IPS DF 6.9 (cell line): ENCODE data around the gene RGS9BP.

Experiments
- DNase-seq: peaks from one replicate; pipeline ENCODE4 v3.0.0-alpha.2; 2013; ENCODE audit warnings: low read depth, low spot score
- H3K27ac ChIP-seq: one replicate; pipeline ENCODE4 v1.5.1; 2013; ENCODE audit warnings: low read length, control low read depth
- H3K27me3 ChIP-seq: 2 replicates; pipeline ENCODE4 v1.6.1; 2013; ENCODE audit warnings: mild to moderate bottlenecking, low read length; ENCODE audit not compliant: control insufficient read depth, insufficient read depth
- H3K36me3 ChIP-seq: 2 replicates; pipeline ENCODE4 v1.6.1; 2013; ENCODE audit warnings: low read length; ENCODE audit not compliant: control insufficient read depth, insufficient read depth
- H3K4me1 ChIP-seq: 2 replicates; pipeline ENCODE4 v1.6.1; 2013; ENCODE audit warnings: low read length; ENCODE audit not compliant: control insufficient read depth, insufficient read depth
- H3K4me3 ChIP-seq: 2 replicates; pipeline ENCODE4 v1.5.1; 2013; ENCODE audit warnings: mild to moderate bottlenecking, low read length
- H3K9me3 ChIP-seq: 2 replicates; pipeline ENCODE4 v1.6.1; 2013; ENCODE audit warnings: low read length, inconsistent platforms; ENCODE audit not compliant: control insufficient read depth, insufficient read depth
- WGBS: extraction: QIAGEN DNeasy Blood & Tissue Kit; methylation state at CpG from one replicate; pipeline ENCODE4 v1.1.7; 2013; ENCODE audit warnings: mixed read lengths, missing lambda C conversion rate; ENCODE audit not compliant: insufficient read length, insufficient coverage; 5-methylcytosine and 5-hydroxymethylcytosine counted together

The RGS9BP gene

GRCh38 chr19:32669310-32669709 lies 6.3 kb upstream of the RGS9BP start:
- no peak for DNase-seq
- H3K36me3 ChIP-seq: peaks cover 3% of the 10 kb centered on the region; the same call in 1 of the 2 replicates
- no peaks in the 10 kb centered on the region for H3K27me3 ChIP-seq
- no peak overlapping the region for H3K27ac ChIP-seq
- WGBS: no CpG with 5 or more reads among the region's 3 CpGs
- no peaks in the 10 kb centered on the region for H3K9me3 ChIP-seq
- no peak overlapping the region for H3K4me3 ChIP-seq
- H3K4me1 ChIP-seq: peaks cover 5% of the 10 kb centered on the region; the same call in 1 of the 2 replicates

GRCh38 chr19:32671883-32672593 lies 3.6 kb upstream of the RGS9BP start:
- no peak overlapping the region for H3K4me3 ChIP-seq
- DNase-seq: no peak
- H3K36me3 ChIP-seq: peaks cover under 1% of the 10 kb centered on the region; the same call in 1 of the 2 replicates
- WGBS: no CpG with 5 or more reads among the region's 14 CpGs
- H3K27ac ChIP-seq: no peak overlapping the region
- H3K4me1 ChIP-seq: peaks cover 5% of the 10 kb centered on the region; the same call in 1 of the 2 replicates
- H3K27me3 ChIP-seq: peaks cover 12% of the 10 kb centered on the region
- no peaks in the 10 kb centered on the region for H3K9me3 ChIP-seq

- Histone ChIP-seq H3K27me3 (peaks cover 19% of the 10 kb centered on the region), H3K4me3 (no peak overlapping the region), H3K9me3 (no peaks in the 10 kb centered on the region), H3K36me3 (no peaks in the 10 kb centered on the region; the same call in 1 of the 2 replicates), H3K27ac (no peak overlapping the region), H3K4me1 (peaks cover 5% of the 10 kb centered on the region; the same call in 1 of the 2 replicates)
- WGBS: no CpG with 5 or more reads among the region's 3 CpGs
- DNase-seq: no peak
Observed at GRCh38 chr19:32672841-32673240, 2.8 kb upstream of the RGS9BP start.

GRCh38 chr19:32673573-32673972 lies 2.1 kb upstream of the RGS9BP start:
- no peak for DNase-seq
- Histone ChIP-seq H3K27me3 (peaks cover 19% of the 10 kb centered on the region), H3K4me3 (no peak overlapping the region), H3K4me1 (peaks cover 5% of the 10 kb centered on the region; the same call in 1 of the 2 replicates), H3K9me3 (no peaks in the 10 kb centered on the region), H3K27ac (no peak overlapping the region), H3K36me3 (no peaks in the 10 kb centered on the region; the same call in 1 of the 2 replicates)
- WGBS: no CpG with 5 or more reads among the region's 10 CpGs

GRCh38 chr19:32674153-32674930 lies 1.3 kb upstream of the RGS9BP start:
- Histone ChIP-seq H3K36me3 (no peaks in the 10 kb centered on the region; the same call in 1 of the 2 replicates), H3K27ac (no peak overlapping the region), H3K4me1 (peaks cover 5% of the 10 kb centered on the region; the same call in 1 of the 2 replicates), H3K27me3 (peaks cover 19% of the 10 kb centered on the region), H3K4me3 (peak overlapping the region; percentile 99), H3K9me3 (no peaks in the 10 kb centered on the region)
- no CpG with 5 or more reads among the region's 67 CpGs for WGBS
- DNase-seq: no peak

- Histone ChIP-seq H3K27me3 (peaks cover 19% of the 10 kb centered on the region), H3K4me3 (peak within 1 kb of the TSS; percentile 99), H3K36me3 (no peaks in the 10 kb centered on the region; the same call in 1 of the 2 replicates), H3K27ac (no peak within 1 kb of the TSS), H3K4me1 (peaks cover 5% of the 10 kb centered on the region; the same call in 1 of the 2 replicates), H3K9me3 (no peaks in the 10 kb centered on the region)
- peak; percentile 87 for DNase-seq
- WGBS: no CpG with 5 or more reads among the region's 75 CpGs
Observed at GRCh38 chr19:32674931-32675719, 523 bp upstream of the RGS9BP start, which contains the start of gene ANKRD27. Gene ANKRD27 (minus strand): TSS chr19:32675180. CDS start chr19:32659015, 16,165 bp downstream.

GRCh38 chr19:32676186-32676894 lies 692 bp downstream of the RGS9BP start:
- H3K27ac ChIP-seq: no peak overlapping the region

GRCh38 chr19:32676895-32677359 lies 1.3 kb downstream of the RGS9BP start:
- no CpG with 5 or more reads among the region's 33 CpGs for WGBS
- Histone ChIP-seq H3K27ac (no peak overlapping the region), H3K27me3 (peaks cover 19% of the 10 kb centered on the region), H3K36me3 (no peaks in the 10 kb centered on the region; the same call in 1 of the 2 replicates), H3K4me3 (peak overlapping the region; percentile 57; the same call in 1 of the 2 replicates), H3K9me3 (no peaks in the 10 kb centered on the region), H3K4me1 (peaks cover 5% of the 10 kb centered on the region; the same call in 1 of the 2 replicates)
- DNase-seq: no peak

More at GRCh38 chr19:32676186-32676894, 692 bp downstream of the RGS9BP start:
- WGBS: no CpG with 5 or more reads among the region's 93 CpGs
- no peak for DNase-seq
- Histone ChIP-seq H3K27me3 (peaks cover 19% of the 10 kb centered on the region), H3K36me3 (no peaks in the 10 kb centered on the region; the same call in 1 of the 2 replicates), H3K4me1 (peaks cover 5% of the 10 kb centered on the region; the same call in 1 of the 2 replicates), H3K4me3 (peak overlapping the region; percentile 57; the same call in 1 of the 2 replicates), H3K9me3 (no peaks in the 10 kb centered on the region)

- Histone ChIP-seq H3K27ac (no peak overlapping the region), H3K36me3 (no peaks in the 10 kb centered on the region; the same call in 1 of the 2 replicates), H3K9me3 (no peaks in the 10 kb centered on the region), H3K4me1 (peaks cover 5% of the 10 kb centered on the region; the same call in 1 of the 2 replicates), H3K27me3 (peaks cover 19% of the 10 kb centered on the region), H3K4me3 (no peak overlapping the region)
- no CpG with 5 or more reads among the region's 9 CpGs for WGBS
- DNase-seq: no peak
Observed at GRCh38 chr19:32677657-32678056, 2.0 kb downstream of the RGS9BP start.
